ENCODE results near the gene KDM4B. TPM values are rescaled to one million over a fixed set of nuclear protein-coding genes. Genes with fewer than 3 reads are reported as not detected.

KDM4B gene
- total and polyA plus RNA-seq, 9 of the 15 experiments (the other 6 are each of a cell fraction or from before 2014, with no cell fraction given): 0.21 to 29.9 (median 7.3) TPM

DNA sequence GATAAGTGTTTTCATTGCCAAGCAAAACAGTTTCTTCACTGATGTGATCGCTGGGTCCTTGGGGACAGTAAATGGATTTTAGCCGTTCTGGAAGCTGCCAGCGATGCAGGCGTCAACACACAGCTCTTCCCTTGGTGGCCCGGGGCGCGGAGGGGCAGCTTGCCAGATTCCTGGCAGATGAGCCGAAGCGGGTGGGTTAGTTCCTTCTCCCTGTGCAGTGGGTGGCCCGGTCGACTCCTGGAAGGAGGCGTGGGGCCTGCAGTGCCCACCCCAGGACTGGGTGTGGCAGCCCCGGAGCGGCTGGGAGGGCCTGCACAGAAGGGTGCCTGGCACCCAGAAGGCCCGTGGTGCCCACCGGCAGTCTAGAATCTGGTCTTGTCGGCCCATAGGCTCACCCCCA lies 69.0 kb downstream of the KDM4B start (continued):
- TF ChIP-seq, protein P1, sequence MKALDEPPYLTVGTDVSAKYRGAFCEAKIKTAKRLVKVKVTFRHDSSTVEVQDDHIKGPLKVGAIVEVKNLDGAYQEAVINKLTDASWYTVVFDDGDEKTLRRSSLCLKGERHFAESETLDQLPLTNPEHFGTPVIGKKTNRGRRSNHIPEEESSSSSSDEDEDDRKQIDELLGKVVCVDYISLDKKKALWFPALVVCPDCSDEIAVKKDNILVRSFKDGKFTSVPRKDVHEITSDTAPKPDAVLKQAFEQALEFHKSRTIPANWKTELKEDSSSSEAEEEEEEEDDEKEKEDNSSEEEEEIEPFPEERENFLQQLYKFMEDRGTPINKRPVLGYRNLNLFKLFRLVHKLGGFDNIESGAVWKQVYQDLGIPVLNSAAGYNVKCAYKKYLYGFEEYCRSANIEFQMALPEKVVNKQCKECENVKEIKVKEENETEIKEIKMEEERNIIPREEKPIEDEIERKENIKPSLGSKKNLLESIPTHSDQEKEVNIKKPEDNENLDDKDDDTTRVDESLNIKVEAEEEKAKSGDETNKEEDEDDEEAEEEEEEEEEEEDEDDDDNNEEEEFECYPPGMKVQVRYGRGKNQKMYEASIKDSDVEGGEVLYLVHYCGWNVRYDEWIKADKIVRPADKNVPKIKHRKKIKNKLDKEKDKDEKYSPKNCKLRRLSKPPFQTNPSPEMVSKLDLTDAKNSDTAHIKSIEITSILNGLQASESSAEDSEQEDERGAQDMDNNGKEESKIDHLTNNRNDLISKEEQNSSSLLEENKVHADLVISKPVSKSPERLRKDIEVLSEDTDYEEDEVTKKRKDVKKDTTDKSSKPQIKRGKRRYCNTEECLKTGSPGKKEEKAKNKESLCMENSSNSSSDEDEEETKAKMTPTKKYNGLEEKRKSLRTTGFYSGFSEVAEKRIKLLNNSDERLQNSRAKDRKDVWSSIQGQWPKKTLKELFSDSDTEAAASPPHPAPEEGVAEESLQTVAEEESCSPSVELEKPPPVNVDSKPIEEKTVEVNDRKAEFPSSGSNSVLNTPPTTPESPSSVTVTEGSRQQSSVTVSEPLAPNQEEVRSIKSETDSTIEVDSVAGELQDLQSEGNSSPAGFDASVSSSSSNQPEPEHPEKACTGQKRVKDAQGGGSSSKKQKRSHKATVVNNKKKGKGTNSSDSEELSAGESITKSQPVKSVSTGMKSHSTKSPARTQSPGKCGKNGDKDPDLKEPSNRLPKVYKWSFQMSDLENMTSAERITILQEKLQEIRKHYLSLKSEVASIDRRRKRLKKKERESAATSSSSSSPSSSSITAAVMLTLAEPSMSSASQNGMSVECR (CRISPR knock-in tag; IDR thresholded peaks at IDR 0.05): no peak
- TF ChIP-seq MEIS2 (IDR thresholded peaks at IDR 0.05; ENCODE audit: partially characterized antibody): no peak
- TF ChIP-seq, protein P2, sequence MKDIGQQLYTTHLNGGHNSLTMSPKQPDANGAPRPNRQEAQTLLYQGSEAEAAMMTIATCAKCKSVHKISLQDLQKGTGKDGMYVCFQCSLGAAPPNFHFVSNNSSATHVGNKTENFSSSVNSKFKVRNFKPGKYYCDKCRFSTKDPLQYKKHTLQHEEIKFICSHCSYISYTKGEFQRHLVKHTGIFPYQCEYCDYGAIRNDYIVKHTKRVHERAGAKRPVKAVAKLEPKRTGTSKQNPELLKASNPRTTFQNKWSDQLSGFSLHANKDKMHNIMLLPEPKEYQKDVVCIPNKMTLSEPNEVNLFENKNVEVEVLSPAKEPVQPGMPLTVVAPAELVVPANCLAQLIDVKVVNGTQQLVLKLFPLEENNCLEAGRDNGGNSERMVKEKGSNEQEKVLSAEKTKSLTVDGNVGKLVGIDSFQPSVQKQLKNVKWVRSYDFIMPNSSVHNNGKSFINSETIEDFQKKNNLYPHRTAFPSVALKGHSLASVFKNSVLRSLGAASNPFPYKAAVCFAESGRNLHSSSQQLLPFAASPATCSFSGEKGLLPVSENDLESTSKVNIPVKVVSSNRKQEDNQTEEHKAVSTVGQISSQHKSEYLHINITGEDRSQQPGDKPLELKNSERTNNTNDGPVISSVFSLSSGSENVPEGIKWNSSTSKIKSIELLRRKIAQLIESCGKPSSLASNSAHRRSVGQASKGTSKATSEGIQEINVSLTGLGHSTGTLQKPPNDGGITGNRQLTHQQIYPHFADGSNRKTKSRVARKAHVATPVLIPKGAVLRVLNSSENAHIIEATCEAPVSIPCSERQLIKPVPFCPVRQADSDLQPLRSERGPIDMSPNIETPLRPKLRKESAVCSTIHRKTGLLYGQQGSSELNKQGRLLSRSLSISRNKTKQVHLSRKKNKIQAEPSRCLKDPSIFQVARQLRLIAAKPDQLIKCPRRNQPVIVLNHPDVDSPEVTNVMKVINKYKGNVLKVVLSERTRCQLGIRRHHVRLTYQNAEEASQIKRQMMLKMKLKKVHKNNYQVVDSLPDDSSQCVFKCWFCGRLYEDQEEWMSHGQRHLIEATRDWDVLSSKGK (CRISPR knock-in tag; IDR thresholded peaks at IDR 0.05): no peak
- TF ChIP-seq, protein P3, sequence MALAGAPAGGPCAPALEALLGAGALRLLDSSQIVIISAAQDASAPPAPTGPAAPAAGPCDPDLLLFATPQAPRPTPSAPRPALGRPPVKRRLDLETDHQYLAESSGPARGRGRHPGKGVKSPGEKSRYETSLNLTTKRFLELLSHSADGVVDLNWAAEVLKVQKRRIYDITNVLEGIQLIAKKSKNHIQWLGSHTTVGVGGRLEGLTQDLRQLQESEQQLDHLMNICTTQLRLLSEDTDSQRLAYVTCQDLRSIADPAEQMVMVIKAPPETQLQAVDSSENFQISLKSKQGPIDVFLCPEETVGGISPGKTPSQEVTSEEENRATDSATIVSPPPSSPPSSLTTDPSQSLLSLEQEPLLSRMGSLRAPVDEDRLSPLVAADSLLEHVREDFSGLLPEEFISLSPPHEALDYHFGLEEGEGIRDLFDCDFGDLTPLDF (CRISPR knock-in tag; IDR thresholded peaks at IDR 0.05): no peak
- no peak for TF ChIP-seq ZNF766 (CRISPR knock-in tag; conservative IDR thresholded peaks at IDR 0.05)
- no peak for TF ChIP-seq NFE2L1 (tag; IDR thresholded peaks at IDR 0.05; ENCODE audit: borderline replicate concordance, low read depth)
- TF ChIP-seq ASH1L (IDR thresholded peaks at IDR 0.05; ENCODE audit: borderline replicate concordance, low read depth, partially characterized antibody): no peak
